K562 (cell line): Measurements from ENCODE around the gene CAPN12. TPM values are rescaled to one million over a fixed set of nuclear protein-coding genes. Genes with fewer than 3 reads are reported as not detected.
"Not testable (repeated sequence)": the region's sequence is repeated elsewhere in the genome, so short reads cannot be mapped to it uniquely, and the experiment has no call there.

Experiments used
- ATAC-seq: fragments of 200-7000 bp; cut with Tn5 transposase; 3 replicates; pipeline ENCODE4 v1.9.1; 2020; ENCODE audit warnings: moderate library complexity
- BruUV-seq: library from RNA; stranded (reverse); fragments of 400-500 nt; replicated peaks from 2 replicates; lab custom pipeline; 2021; lab: Mats Ljungman, UMichigan
- CTCF ChIA-PET: fragments of 300-600 bp; formaldehyde crosslinking; extraction: SDS; loops from one replicate; lab custom pipeline; 2021; ENCODE audit warnings: low intra/inter-chr PET ratio; lab: Yijun Ruan, JAX
- POLR2A ChIA-PET: fragments of 300-600, 350-650 bp; sonication (Branson Sonifier 250); formaldehyde crosslinking; extraction: SDS; loops from one replicate; lab custom pipeline; 2021; ENCODE audit warnings: antibody characterized with exemption, inconsistent platforms; lab: Yijun Ruan, JAX
- DNase-seq, 4 experiments: peaks; one replicate each; pipeline versions ENCODE4 v3.0.0 to v3.0.0-alpha.2; 2011 to 2018; ENCODE audit warnings: low spot score in 3 of 4, mixed read lengths in 3 of 4; ENCODE audit errors: extremely low read depth in 1 of 4
- FAIRE-seq: peaks from 2 replicates; lab custom pipeline; 2011; peaks lifted over from hg19 to GRCh38; lab: Jason Lieb, UNC
- H2AFZ ChIP-seq: 2 replicates; pipeline ENCODE4 v1.6.0; 2011; ENCODE audit warnings: low read depth, low read length, control low read depth, inconsistent platforms
- H3K27ac ChIP-seq: fragments of 200-600 bp; 3 replicates; pipeline ENCODE4 v1.8.0; 2011; ENCODE audit warnings: low read depth, mild to moderate bottlenecking, control low read depth, inconsistent platforms, low read length, moderate library complexity, mixed read lengths; ENCODE audit errors: extremely low read depth
- H3K27me3 ChIP-seq, 2 experiments: fragments of 300-600 bp in 1 of 2; 2 replicates in 1 of 2; 3 replicates in 1 of 2; pipeline versions ENCODE4 v1.6.0 to v1.8.0; 2011; ENCODE audit warnings: inconsistent platforms in 2 of 2, low read length in 2 of 2, mild to moderate bottlenecking in 1 of 2, mixed read lengths in 1 of 2, moderate library complexity in 1 of 2; ENCODE audit not compliant: control insufficient read depth in 2 of 2, insufficient read depth in 2 of 2
- H3K36me3 ChIP-seq: fragments of 300-600 bp; 3 replicates; pipeline ENCODE4 v1.8.0; 2011; ENCODE audit warnings: mild to moderate bottlenecking, low read length, inconsistent platforms; ENCODE audit not compliant: control insufficient read depth, insufficient read depth
- H3K4me1 ChIP-seq, 2 experiments: fragments of 200-600 bp in 1 of 2; replicated peaks in 1 of 2; 2 replicates in 1 of 2; 3 replicates in 1 of 2; pipeline versions ENCODE4 v1.5.1 to v1.8.0; 2011; ENCODE audit warnings: inconsistent platforms in 2 of 2, low read length in 2 of 2, mild to moderate bottlenecking in 1 of 2, mixed read lengths in 1 of 2, moderate library complexity in 1 of 2; ENCODE audit not compliant: control insufficient read depth in 2 of 2, insufficient read depth in 2 of 2
- H3K4me2 ChIP-seq: 2 replicates; pipeline ENCODE4 v1.6.1; 2011; ENCODE audit warnings: low read length, control low read depth, inconsistent platforms, mixed read lengths; ENCODE audit not compliant: insufficient read depth
- H3K4me3 ChIP-seq: fragments of 200-600 bp; sonication (generic), shearing (Covaris generic); 2 replicates; pipeline ENCODE4 v1.5.1; 2016; ENCODE audit warnings: control low read depth, inconsistent platforms
- H3K79me2 ChIP-seq: fragments of 200-600 bp; 3 replicates; pipeline ENCODE4 v1.8.0; 2011; ENCODE audit warnings: low read length, inconsistent platforms; ENCODE audit not compliant: control insufficient read depth, insufficient read depth
- H3K9ac ChIP-seq, 2 experiments: 2 replicates each; pipeline versions ENCODE4 v1.6.0 to v1.6.1; 2011; ENCODE audit warnings: low read depth in 2 of 2, low read length in 2 of 2, control low read depth in 1 of 2, inconsistent platforms in 1 of 2, mild to moderate bottlenecking in 1 of 2, mixed read lengths in 1 of 2; ENCODE audit not compliant: insufficient read depth in 1 of 2
- H3K9me1 ChIP-seq: one replicate; pipeline ENCODE4 v1.6.0; 2011; ENCODE audit warnings: inconsistent platforms, mild to moderate bottlenecking, low read length, moderate library complexity; ENCODE audit not compliant: control insufficient read depth, insufficient read depth
- H3K9me3 ChIP-seq: replicated peaks from 2 replicates; pipeline ENCODE4 v1.5.1; 2011; ENCODE audit warnings: low read depth, low read length, inconsistent platforms; ENCODE audit not compliant: control insufficient read depth, insufficient read depth
- H4K20me1 ChIP-seq: replicated peaks from 2 replicates; pipeline ENCODE4 v1.6.1; 2011; ENCODE audit warnings: low read length, inconsistent platforms, mixed read lengths; ENCODE audit not compliant: control insufficient read depth, insufficient read depth
- WGBS: fragments of 100-300 bp; shearing (Covaris generic); methylation state at CpG from one replicate; pipeline ENCODE4 v1.1.6; 2016; ENCODE audit warnings: low coverage, mixed read lengths; ENCODE audit not compliant: insufficient coverage; ENCODE audit errors: missing lambda C conversion rate; 5-methylcytosine and 5-hydroxymethylcytosine counted together
- in situ Hi-C: fragments of 300-500 bp; cut with MboI; formaldehyde crosslinking; loops from 4 replicates; pipeline ENCODE4 v1.15.0; 2018; ENCODE audit warnings: inconsistent platforms, mixed read lengths
- intact Hi-C: fragments of 100-400 bp; cut with micrococcal nuclease; formaldehyde crosslinking; loops from 2 replicates; pipeline ENCODE4 v1.14.2; 2022
- polyA plus RNA-seq, 8 experiments: library from polyadenylated mRNA; depleted of rRNA in 4 of 8; stranded (reverse) in 5 of 8; unstranded in 3 of 8; fragments of >200 nt; fragmentation: Nextera tagmentation in 2 of 8; fragmentation: Illumina TruSeq in 1 of 8; extraction: Ambion mirVana in 2 of 8; extraction: Trizol in 1 of 8; gene quantifications; 2 replicates each; pipeline versions ENCODE4 v1.2.1 to v1.2.3, GENCODE V29; 2011 to 2014; ENCODE audit warnings: inconsistent platforms in 1 of 8, missing spikeins in 1 of 8
- total RNA-seq, 7 experiments: library from RNA; depleted of rRNA in 6 of 7; stranded (reverse); fragments of >200 nt in 6 of 7; fragmentation: Illumina TruSeq in 2 of 7; extraction: Trizol in 2 of 7; gene quantifications; 2 replicates each; pipeline versions ENCODE4 v1.2.1 to v1.2.3, GENCODE V29; 2011 to 2021; ENCODE audit warnings: low replicate concordance in 1 of 7

Gene CAPN12
- total and polyA plus RNA-seq, 9 of the 15 experiments (the other 6 are each of a cell fraction or from before 2014, with no cell fraction given), result 0.83 to 7.0 (median 1.6) TPM

DNA sequence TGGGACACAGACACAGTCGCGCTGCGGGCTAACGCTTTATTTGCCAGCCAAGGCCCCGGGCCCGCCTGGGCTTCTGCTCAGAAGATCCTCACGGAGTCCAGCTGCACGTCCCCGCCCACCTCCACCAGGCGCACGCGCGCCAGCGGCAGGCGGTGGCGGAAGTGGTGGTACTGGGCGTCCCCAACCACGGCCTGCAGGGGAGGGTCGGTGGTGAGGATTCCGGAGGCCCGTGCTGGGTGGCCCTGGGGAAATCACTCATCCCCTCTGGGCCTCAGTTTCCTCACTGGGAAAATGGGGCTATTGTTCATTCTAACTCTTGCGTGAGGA lies 26.6 kb upstream of the CAPN12 start:
- H3K27ac ChIP-seq, H3K27me3 ChIP-seq, BruUV-seq, H3K36me3 ChIP-seq, CTCF ChIA-PET, DNase-seq, H3K9me1 ChIP-seq, in situ Hi-C loops, H4K20me1 ChIP-seq, H3K4me3 ChIP-seq, POLR2A ChIA-PET, H3K4me2 ChIP-seq, H3K9me3 ChIP-seq, H3K9ac ChIP-seq, FAIRE-seq, ATAC-seq, H3K79me2 ChIP-seq, H2AFZ ChIP-seq, intact Hi-C loops: not testable (repeated sequence)
- no CpG with 5 or more reads among the region's 22 CpGs for WGBS
- peaks cover 0 to 14% of the 10 kb centered on the region in 2 experiments; a peak in 2 of 5 replicates for H3K4me1 ChIP-seq

DNA sequence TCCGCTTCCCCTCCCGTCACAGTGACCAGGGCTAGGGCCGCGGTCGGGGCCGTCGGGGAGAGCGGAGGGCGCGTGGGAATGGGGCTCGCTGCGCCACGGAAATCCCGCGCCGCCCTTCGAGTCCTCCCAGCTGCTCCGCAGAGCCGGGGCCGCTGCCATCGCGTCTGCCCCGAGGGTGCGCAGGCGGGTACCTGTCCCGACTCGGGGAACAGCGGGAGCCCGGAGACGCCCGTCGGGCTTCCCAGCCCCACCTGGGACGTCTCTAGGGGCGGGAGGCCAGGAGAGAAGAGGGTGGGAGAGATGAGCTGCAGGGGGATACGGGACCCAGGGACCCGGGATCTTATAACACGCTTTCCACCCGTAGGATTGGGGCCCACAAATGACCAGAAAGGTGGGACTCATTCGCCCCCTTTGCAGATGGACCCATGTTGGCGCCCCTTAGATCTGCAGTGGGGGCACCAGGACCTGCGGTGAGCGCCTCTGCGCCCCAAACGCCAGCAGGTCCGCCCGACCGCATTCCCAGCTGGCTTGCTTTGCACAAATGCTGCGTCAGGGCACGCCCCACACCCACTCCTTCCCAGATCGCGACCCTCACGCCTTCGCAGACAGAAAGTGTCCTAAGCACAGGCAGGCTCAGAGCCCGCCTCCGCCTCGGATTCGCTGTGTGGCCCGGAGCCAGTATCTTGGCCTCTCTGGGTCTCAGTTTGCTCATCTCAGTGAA lies 26.1 kb upstream of the CAPN12 start:
- not testable (repeated sequence) for FAIRE-seq, H3K9ac ChIP-seq

More for the DNA sequence above, 26.1 kb upstream of the CAPN12 start:
- H3K9me3 ChIP-seq, H3K27me3 ChIP-seq, H3K4me3 ChIP-seq, H2AFZ ChIP-seq, H3K36me3 ChIP-seq, POLR2A ChIA-PET, DNase-seq, H3K9me1 ChIP-seq, H3K27ac ChIP-seq, H3K79me2 ChIP-seq, ATAC-seq, H3K4me2 ChIP-seq, intact Hi-C loops, CTCF ChIA-PET, in situ Hi-C loops, H4K20me1 ChIP-seq, BruUV-seq: not testable (repeated sequence)
- peaks cover 0 to 14% of the 10 kb centered on the region in 2 experiments; a peak in 2 of 5 replicates for H3K4me1 ChIP-seq
- WGBS, result no CpG with 5 or more reads among the region's 58 CpGs
